ENCODE measurements around the gene SLC29A1. TPM values are rescaled to one million over a fixed set of nuclear protein-coding genes. Genes with fewer than 3 reads are reported as not detected.

The SLC29A1 gene
- total RNA-seq, 1 donor from 2014 or later: 59.8 TPM

GRCh38 chr6:44267252-44267651 lies 43.9 kb downstream of the SLC29A1 start:
- no peak overlapping the region for H3K4me3 ChIP-seq
- H3K4me1 ChIP-seq: peaks cover 28% of the 10 kb centered on the region
- DNase-seq: no peak
- no peaks in the 10 kb centered on the region for H3K9me3 ChIP-seq
- TF ChIP-seq, protein P1, sequence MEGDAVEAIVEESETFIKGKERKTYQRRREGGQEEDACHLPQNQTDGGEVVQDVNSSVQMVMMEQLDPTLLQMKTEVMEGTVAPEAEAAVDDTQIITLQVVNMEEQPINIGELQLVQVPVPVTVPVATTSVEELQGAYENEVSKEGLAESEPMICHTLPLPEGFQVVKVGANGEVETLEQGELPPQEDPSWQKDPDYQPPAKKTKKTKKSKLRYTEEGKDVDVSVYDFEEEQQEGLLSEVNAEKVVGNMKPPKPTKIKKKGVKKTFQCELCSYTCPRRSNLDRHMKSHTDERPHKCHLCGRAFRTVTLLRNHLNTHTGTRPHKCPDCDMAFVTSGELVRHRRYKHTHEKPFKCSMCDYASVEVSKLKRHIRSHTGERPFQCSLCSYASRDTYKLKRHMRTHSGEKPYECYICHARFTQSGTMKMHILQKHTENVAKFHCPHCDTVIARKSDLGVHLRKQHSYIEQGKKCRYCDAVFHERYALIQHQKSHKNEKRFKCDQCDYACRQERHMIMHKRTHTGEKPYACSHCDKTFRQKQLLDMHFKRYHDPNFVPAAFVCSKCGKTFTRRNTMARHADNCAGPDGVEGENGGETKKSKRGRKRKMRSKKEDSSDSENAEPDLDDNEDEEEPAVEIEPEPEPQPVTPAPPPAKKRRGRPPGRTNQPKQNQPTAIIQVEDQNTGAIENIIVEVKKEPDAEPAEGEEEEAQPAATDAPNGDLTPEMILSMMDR (IDR thresholded peaks at IDR 0.05): no peak
- H3K27me3 ChIP-seq: peaks cover 16% of the 10 kb centered on the region
- no peak for ATAC-seq
- no peak overlapping the region for H3K27ac ChIP-seq
- intact Hi-C loops (cut with DNase I): no loop called here
- H3K36me3 ChIP-seq: no peaks in the 10 kb centered on the region

GRCh38 chr6:44268095-44268628 lies 44.8 kb downstream of the SLC29A1 start:
- intact Hi-C loops (cut with DNase I): no loop called here
- Histone ChIP-seq H3K9me3 (no peaks in the 10 kb centered on the region), H3K27me3 (peaks cover 25% of the 10 kb centered on the region), H3K27ac (no peak overlapping the region), H3K36me3 (no peaks in the 10 kb centered on the region), H3K4me1 (peaks cover 19% of the 10 kb centered on the region), H3K4me3 (no peak overlapping the region)
- ATAC-seq (peak; percentile 48), DNase-seq (no peak)
- TF ChIP-seq, protein P1 (IDR thresholded peaks at IDR 0.05): peak; percentile 93

DNA sequence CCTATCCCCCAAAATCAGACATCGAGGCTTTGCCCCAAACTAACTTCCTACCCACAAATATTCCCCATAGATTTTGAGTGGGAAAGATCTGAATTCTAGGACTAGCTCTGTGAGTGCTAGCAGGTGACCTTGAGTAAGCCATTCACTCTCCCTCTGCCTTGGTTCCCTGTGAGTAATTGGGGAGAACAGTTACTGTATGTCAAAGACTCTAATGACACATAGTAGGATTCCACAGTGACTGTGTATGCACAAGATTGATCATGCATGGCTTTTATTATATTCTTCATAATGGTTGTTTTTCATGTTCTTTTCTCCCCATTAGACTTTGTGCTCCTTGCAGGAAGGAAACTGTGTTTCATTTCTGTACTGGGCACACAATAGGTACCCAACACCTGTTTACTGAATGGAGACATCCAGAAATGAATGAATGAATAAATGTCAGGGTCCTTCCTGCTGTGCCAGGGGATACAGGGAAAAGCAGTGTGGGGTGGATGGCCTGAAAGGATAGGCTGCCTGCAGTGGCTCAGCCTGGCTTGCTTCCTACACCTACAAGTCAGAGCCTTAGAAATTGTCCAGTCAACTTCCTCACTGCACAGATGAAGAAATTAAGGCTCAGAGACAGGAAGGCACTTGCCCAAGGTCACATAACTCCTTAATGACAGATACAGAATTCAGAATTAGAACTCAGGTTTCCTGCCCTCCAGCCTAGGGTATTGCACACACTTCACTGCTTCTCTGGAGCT lies 46.0 kb downstream of the SLC29A1 start:
- Histone ChIP-seq H3K27ac (no peak overlapping the region), H3K4me3 (no peak overlapping the region), H3K36me3 (no peaks in the 10 kb centered on the region), H3K27me3 (peaks cover 30% of the 10 kb centered on the region), H3K4me1 (peaks cover 7% of the 10 kb centered on the region), H3K9me3 (no peaks in the 10 kb centered on the region)
- TF ChIP-seq, protein P1 (IDR thresholded peaks at IDR 0.05): no peak
- intact Hi-C loops (cut with DNase I): no loop called here
- ATAC-seq: no peak
- DNase-seq: no peak

DNA sequence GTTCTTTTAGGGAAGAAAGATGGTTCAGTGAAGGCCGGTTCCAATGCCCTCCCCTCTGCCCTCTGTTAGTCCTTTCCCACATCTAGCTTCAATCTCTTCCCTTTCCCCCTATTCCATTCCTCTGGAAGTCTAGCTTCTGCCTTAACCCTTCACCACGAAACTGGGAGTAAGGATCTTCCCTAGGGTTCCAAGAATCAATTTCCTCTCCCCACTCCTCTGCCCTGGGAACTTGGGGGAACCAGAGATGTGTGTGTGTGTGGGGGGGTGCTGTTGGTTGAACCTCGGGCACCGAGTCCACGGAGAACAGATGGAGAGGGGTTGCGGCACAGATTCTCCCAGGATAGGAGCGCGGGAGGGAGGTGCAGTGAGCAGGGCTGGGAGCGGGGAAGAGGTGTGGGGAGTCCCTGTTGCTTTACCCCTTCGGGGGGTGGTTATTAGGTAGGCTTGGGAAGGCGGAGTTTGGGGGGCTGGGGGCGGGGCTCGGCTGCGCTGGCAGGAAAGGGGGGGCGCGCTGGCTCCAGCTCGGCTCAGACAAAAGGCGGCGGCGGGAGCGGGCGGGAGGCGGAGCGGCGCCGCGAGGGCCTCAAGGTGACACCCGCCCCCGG lies 46.6 kb downstream of the SLC29A1 start, which contains the start of gene TMEM151B:
TSS of gene TMEM151B (plus strand) at position 530 of the 605 bp plus-strand sequence. CDS start 293 bp downstream, outside the sequence.
- H3K27ac ChIP-seq: no peak within 1 kb of the TSS
- H3K4me1 ChIP-seq: peaks cover under 1% of the 10 kb centered on the region
- H3K27me3 ChIP-seq: peaks cover 36% of the 10 kb centered on the region
- no peak for DNase-seq
- no peaks in the 10 kb centered on the region for H3K9me3 ChIP-seq
- intact Hi-C loops (cut with DNase I): no loop called here
- ATAC-seq: no peak
- no peak within 1 kb of the TSS for H3K4me3 ChIP-seq
- no peaks in the 10 kb centered on the region for H3K36me3 ChIP-seq
- TF ChIP-seq, protein P1 (IDR thresholded peaks at IDR 0.05): no peak

DNA sequence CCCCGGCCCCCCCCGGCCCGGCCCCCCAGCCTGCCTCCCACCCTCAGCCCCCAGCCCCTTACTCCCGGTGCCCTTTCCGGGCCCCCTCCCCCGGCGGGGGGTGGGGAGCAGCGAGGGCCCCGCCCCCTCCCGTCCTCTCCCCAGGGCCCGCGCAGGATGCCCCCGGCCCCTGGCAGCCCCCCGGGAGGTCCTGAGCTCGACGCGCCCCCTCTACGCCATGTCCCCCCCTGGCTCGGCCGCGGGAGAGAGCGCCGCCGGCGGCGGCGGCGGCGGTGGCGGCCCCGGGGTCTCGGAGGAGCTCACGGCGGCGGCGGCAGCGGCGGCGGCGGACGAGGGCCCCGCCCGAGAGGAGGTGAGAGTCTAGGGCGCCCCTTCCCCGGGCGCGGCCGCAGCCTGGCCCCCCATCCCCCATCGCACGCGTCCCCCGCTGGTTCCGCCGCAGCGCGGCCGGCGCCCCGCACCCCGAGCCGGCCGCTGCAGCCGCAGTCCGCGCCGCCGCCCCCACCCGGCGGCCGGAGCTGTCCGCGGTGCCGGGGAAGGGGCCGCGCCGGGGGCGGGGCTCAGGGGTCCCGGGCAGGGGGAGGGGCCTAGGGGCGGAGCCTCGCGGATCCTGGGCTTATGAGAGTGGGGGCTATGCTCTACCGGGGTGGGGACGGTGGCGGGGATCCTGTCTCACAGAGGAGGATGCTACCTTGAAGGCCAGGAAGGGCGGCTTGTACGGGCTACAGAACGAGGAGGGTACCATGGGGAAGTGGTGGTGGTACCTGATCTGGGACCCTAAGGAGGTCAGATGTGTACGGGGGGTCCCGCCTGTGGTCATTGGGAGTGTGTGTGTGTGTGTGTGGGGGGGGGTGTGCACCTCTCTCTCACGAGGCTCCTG lies 47.4 kb downstream of the SLC29A1 start:
- peaks cover 43% of the 10 kb centered on the region for H3K27me3 ChIP-seq
- no peaks in the 10 kb centered on the region for H3K4me1 ChIP-seq
- H3K9me3 ChIP-seq: no peaks in the 10 kb centered on the region
- no peak for DNase-seq
- intact Hi-C loops (cut with DNase I): no loop called here
- TF ChIP-seq, protein P1 (IDR thresholded peaks at IDR 0.05): no peak
- H3K27ac ChIP-seq: no peak overlapping the region
- H3K36me3 ChIP-seq: no peaks in the 10 kb centered on the region
- H3K4me3 ChIP-seq: no peak overlapping the region
- ATAC-seq: no peak
